Chondrocyte (in vitro differentiated cells): ENCODE results near the gene RARB. TPM values are rescaled to one million over a fixed set of nuclear protein-coding genes. Genes with fewer than 3 reads are reported as not detected.

Experiments used
- DNase-seq: peaks from one replicate; pipeline ENCODE4 v3.0.0; 2021; ENCODE audit warnings: mixed read lengths, low spot score
- H3K27ac Mint-ChIP-seq: one replicate; pipeline ENCODE4 v1.8.0; 2021; ENCODE audit warnings: mild to moderate bottlenecking, moderate library complexity, mixed read lengths; ENCODE audit not compliant: unreplicated experiment
- H3K27me3 Mint-ChIP-seq: 2 replicates; pipeline ENCODE4 v1.8.0; 2021; ENCODE audit warnings: low read depth, mixed read lengths
- H3K36me3 Mint-ChIP-seq: 2 replicates; pipeline ENCODE4 v1.8.0; 2021; ENCODE audit warnings: low read depth, mixed read lengths
- H3K4me1 Mint-ChIP-seq: 2 replicates; pipeline ENCODE4 v1.8.0; 2021; ENCODE audit warnings: low read depth, mild to moderate bottlenecking, mixed read lengths
- H3K4me3 Mint-ChIP-seq: one replicate; pipeline ENCODE4 v1.8.0; 2021; ENCODE audit warnings: mild to moderate bottlenecking, moderate library complexity, mixed read lengths; ENCODE audit not compliant: unreplicated experiment
- H3K9me3 Mint-ChIP-seq: 2 replicates; pipeline ENCODE4 v1.8.0; 2021; ENCODE audit warnings: low read depth, mixed read lengths
- CTCF ChIP-seq: fragments of 200-600 bp; sonication (generic); IDR thresholded peaks from 2 replicates; pipeline ENCODE4 v1.5.0; 2021; ENCODE audit warnings: antibody characterized with exemption, mild to moderate bottlenecking, moderate library complexity
- total RNA-seq: library from RNA; stranded (reverse); gene quantifications from 3 replicates; pipeline ENCODE4 v1.2.1, GENCODE V29; 2021

RARB gene
- total RNA-seq, 1 donor from 2014 or later: 5.9 TPM

GRCh38 chr3:25578059-25578458 lies 150.0 kb downstream of the RARB start:
- Mint-ChIP-seq H3K4me1 (peaks cover 44% of the 10 kb centered on the region), H3K27ac (no peak overlapping the region), H3K36me3 (no peaks in the 10 kb centered on the region), H3K4me3 (no peak overlapping the region), H3K27me3 (no peaks in the 10 kb centered on the region), H3K9me3 (no peaks in the 10 kb centered on the region)
- no peak for DNase-seq
- no peak for TF ChIP-seq CTCF

DNA sequence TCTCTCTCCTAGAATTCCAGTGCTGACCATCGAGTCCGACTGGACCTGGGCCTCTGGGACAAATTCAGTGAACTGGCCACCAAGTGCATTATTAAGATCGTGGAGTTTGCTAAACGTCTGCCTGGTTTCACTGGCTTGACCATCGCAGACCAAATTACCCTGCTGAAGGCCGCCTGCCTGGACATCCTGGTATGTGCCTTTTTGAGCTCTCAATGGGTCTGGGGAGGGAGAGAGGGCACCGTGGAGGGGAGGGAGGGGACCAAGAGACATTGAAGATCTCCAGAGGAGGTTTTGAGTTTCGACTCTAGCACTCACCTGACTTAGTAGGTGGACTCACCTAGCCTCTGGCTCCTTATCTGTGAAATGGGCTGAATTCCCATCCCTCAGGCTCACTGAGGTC lies 152.5 kb downstream of the RARB start:
- TF ChIP-seq CTCF: no peak
- H3K36me3 Mint-ChIP-seq: no peaks in the 10 kb centered on the region
- H3K4me3 Mint-ChIP-seq: no peak overlapping the region
- H3K9me3 Mint-ChIP-seq: no peaks in the 10 kb centered on the region
- H3K4me1 Mint-ChIP-seq: peaks cover 37% of the 10 kb centered on the region
- H3K27me3 Mint-ChIP-seq: no peaks in the 10 kb centered on the region
- no peak overlapping the region for H3K27ac Mint-ChIP-seq
- no peak for DNase-seq

GRCh38 chr3:25581335-25581734 lies 153.3 kb downstream of the RARB start:
- Mint-ChIP-seq H3K4me3 (no peak overlapping the region), H3K9me3 (no peaks in the 10 kb centered on the region), H3K4me1 (peaks cover 35% of the 10 kb centered on the region), H3K27me3 (no peaks in the 10 kb centered on the region), H3K36me3 (no peaks in the 10 kb centered on the region), H3K27ac (peak overlapping the region; percentile 96)
- DNase-seq: no peak
- no peak for TF ChIP-seq CTCF

DNA sequence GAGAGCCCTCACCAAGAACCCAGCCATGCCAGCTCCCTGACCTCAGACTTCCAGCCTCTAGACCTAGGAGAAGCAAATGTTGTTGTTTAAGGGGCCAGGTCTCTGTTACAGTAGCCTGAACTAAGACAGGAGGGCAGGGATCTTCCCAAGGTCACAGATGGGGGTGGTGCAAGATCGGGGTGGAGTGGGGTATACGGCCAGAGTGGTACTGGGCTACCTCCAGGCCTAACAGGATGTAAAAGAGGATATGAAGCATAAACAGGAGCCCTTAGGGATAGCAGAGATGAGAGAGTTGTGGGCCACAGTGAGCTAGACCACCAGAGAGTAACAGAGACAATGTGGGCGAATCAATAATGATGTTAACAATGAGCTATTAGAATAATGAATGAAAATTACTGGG lies 153.8 kb downstream of the RARB start:
- no peak for TF ChIP-seq CTCF
- Mint-ChIP-seq H3K9me3 (no peaks in the 10 kb centered on the region), H3K36me3 (no peaks in the 10 kb centered on the region), H3K27me3 (no peaks in the 10 kb centered on the region), H3K4me1 (peaks cover 35% of the 10 kb centered on the region), H3K27ac (peak overlapping the region; percentile 96), H3K4me3 (no peak overlapping the region)
- no peak for DNase-seq

GRCh38 chr3:25582242-25582641 lies 154.2 kb downstream of the RARB start:
- no peaks in the 10 kb centered on the region for H3K9me3 Mint-ChIP-seq
- DNase-seq: no peak
- no peak overlapping the region for H3K4me3 Mint-ChIP-seq
- TF ChIP-seq CTCF: no peak
- no peaks in the 10 kb centered on the region for H3K27me3 Mint-ChIP-seq
- H3K27ac Mint-ChIP-seq: peak overlapping the region; percentile 96
- H3K4me1 Mint-ChIP-seq: peaks cover 38% of the 10 kb centered on the region
- H3K36me3 Mint-ChIP-seq: no peaks in the 10 kb centered on the region
